B cell (primary cell): ENCODE measurements around the gene PSMD12.

Source experiments
- EZH2 ChIP-seq: IDR thresholded peaks from 2 replicates; pipeline ENCODE4 v1.6.1; 2012; ENCODE audit warnings: borderline replicate concordance, low read depth, mild to moderate bottlenecking, moderate library complexity, low read length; ENCODE audit not compliant: insufficient read depth, poor library complexity, severe bottlenecking
- TF ChIP-seq, protein P1 (sequence below): fragments of 200-600 bp; IDR thresholded peaks from one replicate; pipeline ENCODE4 v1.8.0; 2022; ENCODE audit warnings: antibody characterized with exemption, mild to moderate bottlenecking

- TF ChIP-seq, protein P1, sequence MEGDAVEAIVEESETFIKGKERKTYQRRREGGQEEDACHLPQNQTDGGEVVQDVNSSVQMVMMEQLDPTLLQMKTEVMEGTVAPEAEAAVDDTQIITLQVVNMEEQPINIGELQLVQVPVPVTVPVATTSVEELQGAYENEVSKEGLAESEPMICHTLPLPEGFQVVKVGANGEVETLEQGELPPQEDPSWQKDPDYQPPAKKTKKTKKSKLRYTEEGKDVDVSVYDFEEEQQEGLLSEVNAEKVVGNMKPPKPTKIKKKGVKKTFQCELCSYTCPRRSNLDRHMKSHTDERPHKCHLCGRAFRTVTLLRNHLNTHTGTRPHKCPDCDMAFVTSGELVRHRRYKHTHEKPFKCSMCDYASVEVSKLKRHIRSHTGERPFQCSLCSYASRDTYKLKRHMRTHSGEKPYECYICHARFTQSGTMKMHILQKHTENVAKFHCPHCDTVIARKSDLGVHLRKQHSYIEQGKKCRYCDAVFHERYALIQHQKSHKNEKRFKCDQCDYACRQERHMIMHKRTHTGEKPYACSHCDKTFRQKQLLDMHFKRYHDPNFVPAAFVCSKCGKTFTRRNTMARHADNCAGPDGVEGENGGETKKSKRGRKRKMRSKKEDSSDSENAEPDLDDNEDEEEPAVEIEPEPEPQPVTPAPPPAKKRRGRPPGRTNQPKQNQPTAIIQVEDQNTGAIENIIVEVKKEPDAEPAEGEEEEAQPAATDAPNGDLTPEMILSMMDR = no peak
- no peak for TF ChIP-seq EZH2
Observed at GRCh38 chr17:67366193-67367157, at the start of gene PSMD12.
